Measurements from ENCODE around the gene LRWD1. TPM values are rescaled to one million over a fixed set of nuclear protein-coding genes. Genes with fewer than 3 reads are reported as not detected.

Gene LRWD1
- total RNA-seq, 4 donors from 2014 or later: 11.4 to 23.5 (median 16.4) TPM

GRCh38 chr7:102469351-102469971 is 4.7 kb downstream of the LRWD1 start:
- peak; percentile 0 to 2 for DNase-seq
- intact Hi-C loops (cut with DNase I): no loop called here
- no peak overlapping the region for H3K27ac ChIP-seq
- H3K4me1 ChIP-seq: peaks cover 4 to 6% of the 10 kb centered on the region in 2 donors
- no peaks in the 10 kb centered on the region for H3K9me3 ChIP-seq
- no peak for TF ChIP-seq CTCF (IDR thresholded peaks at IDR 0.05)
- TF ChIP-seq POLR2A (IDR thresholded peaks at IDR 0.05): no peak
- WGBS, 2 donors: 88 to 90% methylated on average over 11 to 24 of the region's 24 CpGs
- H3K27me3 ChIP-seq: no peaks in the 10 kb centered on the region
- H3K4me3 ChIP-seq (replicated peaks in 1 of 3): no peak overlapping the region
- H3K36me3 ChIP-seq: peaks cover 12 to 17% of the 10 kb centered on the region in 2 donors

- Histone ChIP-seq H3K4me1 (peaks cover 4 to 6% of the 10 kb centered on the region in 2 donors), H3K27me3 (no peaks in the 10 kb centered on the region), H3K9me3 (no peaks in the 10 kb centered on the region), H3K36me3 (peaks cover 12 to 17% of the 10 kb centered on the region in 2 donors), H3K27ac (no peak overlapping the region), H3K4me3 (replicated peaks in 1 of 3) (no peak overlapping the region)
- intact Hi-C loops (cut with DNase I): no loop called here
- DNase-seq: peak; percentile 1 to 3
- TF ChIP-seq POLR2A (IDR thresholded peaks at IDR 0.05) (no peak), CTCF (IDR thresholded peaks at IDR 0.05) (no peak)
- 76 to 91% methylated on average over 17 to 18 of the region's 20 CpGs for WGBS, 2 donors
Measured at GRCh38 chr7:102469972-102470825, 5.4 kb downstream of the LRWD1 start.

DNA sequence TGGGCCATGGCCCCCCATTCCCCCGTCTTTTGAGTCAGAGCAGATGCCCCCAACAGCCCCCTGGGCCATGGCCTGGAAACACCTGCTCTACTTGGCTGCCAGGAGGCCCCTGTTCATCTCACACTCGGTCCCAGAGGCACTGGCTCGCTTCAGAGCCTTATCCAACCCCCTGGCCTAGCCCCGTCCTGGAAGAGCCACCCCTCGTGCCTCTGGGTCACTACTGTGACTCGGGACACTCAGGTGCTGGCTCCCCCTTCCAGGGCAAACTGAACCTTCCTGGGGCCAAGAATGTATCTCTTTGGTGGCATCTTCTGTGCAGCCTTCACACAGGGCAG is 7.0 kb downstream of the LRWD1 start:
- WGBS, 2 donors: 94 to 100% methylated on average over 1 to 6 of the region's 6 CpGs
- no peaks in the 10 kb centered on the region for H3K9me3 ChIP-seq
- TF ChIP-seq CTCF (IDR thresholded peaks at IDR 0.05) (no peak), POLR2A (IDR thresholded peaks at IDR 0.05) (no peak)
- intact Hi-C loops (cut with DNase I): no loop called here
- no peaks in the 10 kb centered on the region for H3K27me3 ChIP-seq
- H3K27ac ChIP-seq: no peak overlapping the region
- peaks cover 12 to 17% of the 10 kb centered on the region in 2 donors for H3K36me3 ChIP-seq
- peak in 1 of 2 donors; percentile 1 for DNase-seq
- H3K4me1 ChIP-seq: no peaks in the 10 kb centered on the region
- no peak overlapping the region for H3K4me3 ChIP-seq (replicated peaks in 1 of 3)

DNA sequence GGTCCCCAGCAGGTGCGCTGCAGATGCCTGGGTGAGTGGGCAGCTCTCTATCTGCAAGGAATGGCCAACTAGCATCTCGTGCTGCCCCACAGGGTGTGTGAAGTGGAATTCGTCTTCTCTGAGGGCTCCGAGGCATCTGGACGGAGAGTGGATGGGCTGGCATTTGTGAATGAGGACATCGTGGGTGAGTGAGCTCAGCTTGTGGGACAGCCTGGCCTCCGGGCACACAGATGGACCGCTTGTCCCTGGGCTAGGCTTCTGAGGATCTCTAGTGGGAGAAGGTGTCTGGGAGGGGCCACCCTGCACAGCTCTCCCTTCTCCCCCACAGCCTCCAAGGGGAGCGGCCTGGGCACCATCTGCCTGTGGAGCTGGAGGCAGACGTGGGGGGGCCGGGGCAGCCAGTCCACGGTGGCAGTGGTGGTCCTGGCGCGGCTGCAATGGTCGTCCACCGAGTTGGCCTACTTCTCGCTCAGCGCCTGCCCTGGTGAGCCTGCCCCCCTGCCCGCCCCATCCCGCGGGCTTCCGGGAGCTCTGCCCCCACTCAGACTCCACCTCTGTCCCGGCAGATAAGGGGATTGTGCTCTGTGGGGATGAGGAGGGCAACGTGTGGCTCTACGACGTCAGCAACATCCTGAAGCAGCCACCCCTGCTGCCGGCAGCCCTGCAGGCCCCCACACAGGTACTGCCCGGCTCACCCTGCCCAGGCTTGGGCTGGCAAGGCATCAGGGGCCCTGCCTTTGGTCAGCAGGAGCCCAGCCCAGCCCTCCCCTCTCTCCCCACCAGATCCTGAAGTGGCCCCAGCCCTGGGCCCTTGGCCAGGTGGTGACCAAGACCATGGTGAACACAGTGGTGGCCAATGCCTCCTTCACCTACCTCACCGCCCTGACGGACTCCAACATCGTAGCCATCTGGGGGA is 7.6 kb downstream of the LRWD1 start:
- Histone ChIP-seq H3K27ac (no peak overlapping the region), H3K9me3 (no peaks in the 10 kb centered on the region), H3K4me3 (replicated peaks in 1 of 3) (no peak overlapping the region), H3K4me1 (no peaks in the 10 kb centered on the region), H3K27me3 (no peaks in the 10 kb centered on the region), H3K36me3 (peaks cover 12 to 17% of the 10 kb centered on the region in 2 donors)
- peak; percentile 1 to 2 for DNase-seq
- TF ChIP-seq CTCF (IDR thresholded peaks at IDR 0.05): no peak
- no peak for TF ChIP-seq POLR2A (IDR thresholded peaks at IDR 0.05)
- intact Hi-C loops (cut with DNase I): no loop called here
- whole genome bisulfite sequencing, 2 donors: 84 to 86% methylated on average over 18 to 29 of the region's 31 CpGs

Data from thyroid gland (tissue), 4 donors.